Memory B cell (primary cell): Measurements from ENCODE around the gene CNOT1.

Experiments used
- ATAC-seq: fragments of 150-1000 bp; cut with Tn5 transposase; 2 replicates; pipeline ENCODE4 v1.10.0; 2021; ENCODE audit warnings: low read depth, mild to moderate bottlenecking, moderate library complexity
- DNase-seq, 2 donors: peaks; one replicate each; pipeline ENCODE4 v3.0.0; 2022; ENCODE audit warnings: low spot score in 2 of 2
- H3K27ac Mint-ChIP-seq: one replicate; pipeline ENCODE4 v1.8.0; 2022; ENCODE audit warnings: mild to moderate bottlenecking, moderate library complexity, mixed read lengths
- H3K27me3 Mint-ChIP-seq: one replicate; pipeline ENCODE4 v1.8.0; 2022; ENCODE audit warnings: mixed read lengths
- H3K36me3 Mint-ChIP-seq: one replicate; pipeline ENCODE4 v1.8.0; 2022; ENCODE audit warnings: mild to moderate bottlenecking, mixed read lengths
- H3K4me1 Mint-ChIP-seq: one replicate; pipeline ENCODE4 v1.8.0; 2022; ENCODE audit warnings: mixed read lengths
- H3K4me3 Mint-ChIP-seq: one replicate; pipeline ENCODE4 v1.8.0; 2022; ENCODE audit warnings: mild to moderate bottlenecking, moderate library complexity, mixed read lengths
- H3K9me3 Mint-ChIP-seq: one replicate; pipeline ENCODE4 v1.8.0; 2022; ENCODE audit warnings: mixed read lengths

The CNOT1 gene

GRCh38 chr16:58471209-58471975 is 158.2 kb downstream of the CNOT1 start:
- DNase-seq = no peak
- no peak overlapping the region for H3K4me3 Mint-ChIP-seq
- H3K9me3 Mint-ChIP-seq = no peaks in the 10 kb centered on the region
- peaks cover 3% of the 10 kb centered on the region for H3K4me1 Mint-ChIP-seq
- no peaks in the 10 kb centered on the region for H3K36me3 Mint-ChIP-seq
- no peak for ATAC-seq
- no peak overlapping the region for H3K27ac Mint-ChIP-seq
- peaks cover 36% of the 10 kb centered on the region for H3K27me3 Mint-ChIP-seq
